Measurements from ENCODE around the gene STXBP4. TPM values are rescaled to one million over a fixed set of nuclear protein-coding genes. Genes with fewer than 3 reads are reported as not detected.

The STXBP4 gene
- total RNA-seq, 1 experiment from 2014 or later, result 16.8 TPM

DNA sequence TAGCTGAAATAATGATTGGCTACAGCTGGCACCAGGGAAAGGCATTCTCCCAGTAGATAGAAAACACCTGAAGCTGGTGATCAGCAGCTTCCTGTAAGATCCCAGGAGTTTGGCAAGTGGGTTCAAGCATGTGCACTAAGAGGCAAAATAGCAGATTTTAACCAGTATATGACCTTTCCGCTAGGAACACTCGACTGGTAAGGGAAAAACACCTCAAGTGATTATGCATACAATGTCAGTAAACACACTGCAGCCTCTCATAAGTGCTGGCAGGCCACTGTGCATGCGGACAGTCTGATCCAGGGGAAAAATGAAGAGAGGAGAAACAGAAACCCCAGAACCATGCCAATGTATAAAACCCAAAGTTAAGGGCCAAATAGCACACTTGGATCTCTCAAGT lies 247.1 kb downstream of the STXBP4 start:
- H3K4me3 ChIP-seq (ENCODE audit: low read depth, low read length), result no peak overlapping the region
- peaks cover 5% of the 10 kb centered on the region; the same call in 1 of the 2 replicates for H3K4me1 ChIP-seq
- ChIA-PET CTCF (no interaction called here), POLR2A (no interaction called here)
- intact Hi-C loops (cut with micrococcal nuclease; ENCODE audit: unreplicated experiment), result no loop called here
- H3K9me3 ChIP-seq, result no peaks in the 10 kb centered on the region
- no peaks in the 10 kb centered on the region for H3K36me3 ChIP-seq (ENCODE audit: control insufficient read depth, insufficient read depth, low read length)
- Mint-ChIP-seq H3K27me3 (ENCODE audit: insufficient read depth, unreplicated experiment) (peaks cover 6% of the 10 kb centered on the region), H3K4me3 (ENCODE audit: unreplicated experiment) (no peak overlapping the region), H3K9me3 (ENCODE audit: unreplicated experiment) (peaks cover 10% of the 10 kb centered on the region), H3K36me3 (ENCODE audit: insufficient read depth, unreplicated experiment) (peaks cover 8% of the 10 kb centered on the region), H3K4me1 (ENCODE audit: low read depth, unreplicated experiment) (no peaks in the 10 kb centered on the region), H3K27ac (ENCODE audit: unreplicated experiment) (no peak overlapping the region)
- no TSS peak for BruUV-seq (replicated peaks)
- TF ChIP-seq, protein P1, sequence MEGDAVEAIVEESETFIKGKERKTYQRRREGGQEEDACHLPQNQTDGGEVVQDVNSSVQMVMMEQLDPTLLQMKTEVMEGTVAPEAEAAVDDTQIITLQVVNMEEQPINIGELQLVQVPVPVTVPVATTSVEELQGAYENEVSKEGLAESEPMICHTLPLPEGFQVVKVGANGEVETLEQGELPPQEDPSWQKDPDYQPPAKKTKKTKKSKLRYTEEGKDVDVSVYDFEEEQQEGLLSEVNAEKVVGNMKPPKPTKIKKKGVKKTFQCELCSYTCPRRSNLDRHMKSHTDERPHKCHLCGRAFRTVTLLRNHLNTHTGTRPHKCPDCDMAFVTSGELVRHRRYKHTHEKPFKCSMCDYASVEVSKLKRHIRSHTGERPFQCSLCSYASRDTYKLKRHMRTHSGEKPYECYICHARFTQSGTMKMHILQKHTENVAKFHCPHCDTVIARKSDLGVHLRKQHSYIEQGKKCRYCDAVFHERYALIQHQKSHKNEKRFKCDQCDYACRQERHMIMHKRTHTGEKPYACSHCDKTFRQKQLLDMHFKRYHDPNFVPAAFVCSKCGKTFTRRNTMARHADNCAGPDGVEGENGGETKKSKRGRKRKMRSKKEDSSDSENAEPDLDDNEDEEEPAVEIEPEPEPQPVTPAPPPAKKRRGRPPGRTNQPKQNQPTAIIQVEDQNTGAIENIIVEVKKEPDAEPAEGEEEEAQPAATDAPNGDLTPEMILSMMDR (IDR thresholded peaks at IDR 0.05; ENCODE audit: insufficient read depth in 1 of 2, low read depth in 1 of 2, low read length in 1 of 2, severe bottlenecking in 1 of 2, unreplicated experiment in 1 of 2), result no peak
- no peaks in the 10 kb centered on the region for H3K27me3 ChIP-seq (replicated peaks; ENCODE audit: control insufficient read depth, insufficient read depth, low read length)
- no peak for DNase-seq

DNA sequence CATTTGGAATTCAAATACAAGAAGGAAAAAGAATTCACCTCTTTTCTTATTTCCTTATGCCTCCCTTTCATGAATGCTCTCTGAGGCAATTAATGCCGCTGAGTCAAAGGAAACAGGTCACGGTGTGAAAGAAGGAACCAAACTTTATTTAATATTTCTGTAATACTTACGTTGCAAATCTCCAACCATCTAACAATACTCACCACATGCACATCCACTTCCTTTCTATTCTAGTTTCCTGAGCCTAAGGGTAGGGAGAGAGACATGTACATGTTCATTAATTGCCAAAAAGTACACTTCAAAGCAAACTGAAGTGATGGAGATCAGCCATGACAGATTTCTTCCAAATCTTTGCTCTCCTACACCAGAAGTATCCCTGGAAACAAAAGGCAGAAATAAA lies 248.3 kb downstream of the STXBP4 start:
- TF ChIP-seq, protein P1 (IDR thresholded peaks at IDR 0.05; ENCODE audit: insufficient read depth in 1 of 2, low read depth in 1 of 2, low read length in 1 of 2, severe bottlenecking in 1 of 2, unreplicated experiment in 1 of 2), result no peak
- peaks cover 5% of the 10 kb centered on the region; the same call in 1 of the 2 replicates for H3K4me1 ChIP-seq
- peaks cover 6% of the 10 kb centered on the region for H3K27me3 Mint-ChIP-seq (ENCODE audit: insufficient read depth, unreplicated experiment)
- intact Hi-C loops (cut with micrococcal nuclease; ENCODE audit: unreplicated experiment), result no loop called here
- BruUV-seq (replicated peaks), result no TSS peak
- CTCF ChIA-PET, result no interaction called here
- no peak overlapping the region for H3K4me3 ChIP-seq (ENCODE audit: low read depth, low read length)
- POLR2A ChIA-PET, result no interaction called here
- H3K27me3 ChIP-seq (replicated peaks; ENCODE audit: control insufficient read depth, insufficient read depth, low read length), result no peaks in the 10 kb centered on the region
- no peak overlapping the region for H3K27ac Mint-ChIP-seq (ENCODE audit: unreplicated experiment)
- no peak overlapping the region for H3K4me3 Mint-ChIP-seq (ENCODE audit: unreplicated experiment)
- H3K4me1 Mint-ChIP-seq (ENCODE audit: low read depth, unreplicated experiment), result no peaks in the 10 kb centered on the region
- peaks cover 10% of the 10 kb centered on the region for H3K9me3 Mint-ChIP-seq (ENCODE audit: unreplicated experiment)
- peaks cover 8% of the 10 kb centered on the region for H3K36me3 Mint-ChIP-seq (ENCODE audit: insufficient read depth, unreplicated experiment)
- no peaks in the 10 kb centered on the region for H3K36me3 ChIP-seq (ENCODE audit: control insufficient read depth, insufficient read depth, low read length)
- H3K9me3 ChIP-seq, result no peaks in the 10 kb centered on the region
- no peak for DNase-seq

GRCh38 chr17:55219459-55219858 lies 250.9 kb downstream of the STXBP4 start:
- H3K4me1 Mint-ChIP-seq (ENCODE audit: low read depth, unreplicated experiment), result no peaks in the 10 kb centered on the region
- TF ChIP-seq, protein P1 (IDR thresholded peaks at IDR 0.05; ENCODE audit: insufficient read depth in 1 of 2, low read depth in 1 of 2, low read length in 1 of 2, severe bottlenecking in 1 of 2, unreplicated experiment in 1 of 2), result no peak
- ChIA-PET CTCF (no interaction called here), POLR2A (no interaction called here)
- H3K9me3 Mint-ChIP-seq (ENCODE audit: unreplicated experiment), result peaks cover 10% of the 10 kb centered on the region
- no peak for DNase-seq
- no peak overlapping the region for H3K4me3 ChIP-seq (ENCODE audit: low read depth, low read length)
- H3K4me1 ChIP-seq, result no peaks in the 10 kb centered on the region
- H3K36me3 Mint-ChIP-seq (ENCODE audit: insufficient read depth, unreplicated experiment), result peaks cover 8% of the 10 kb centered on the region
- no peaks in the 10 kb centered on the region for H3K36me3 ChIP-seq (ENCODE audit: control insufficient read depth, insufficient read depth, low read length)
- intact Hi-C loops (cut with micrococcal nuclease; ENCODE audit: unreplicated experiment), result no loop called here
- no peaks in the 10 kb centered on the region for H3K27me3 ChIP-seq (replicated peaks; ENCODE audit: control insufficient read depth, insufficient read depth, low read length)
- H3K4me3 Mint-ChIP-seq (ENCODE audit: unreplicated experiment), result no peak overlapping the region
- H3K27ac Mint-ChIP-seq (ENCODE audit: unreplicated experiment), result no peak overlapping the region
- no peaks in the 10 kb centered on the region for H3K9me3 ChIP-seq
- BruUV-seq (replicated peaks), result no TSS peak
- H3K27me3 Mint-ChIP-seq (ENCODE audit: insufficient read depth, unreplicated experiment), result peaks cover 12% of the 10 kb centered on the region

Measured in Caco-2 (cell line).